Spleen (tissue), 11 donors: ENCODE data around the gene TTC34. TPM values are rescaled to one million over a fixed set of nuclear protein-coding genes. Genes with fewer than 3 reads are reported as not detected.
A peak's percentile ranks its signal among the peaks of the same experiment; 100 is the strongest.

Source experiments
- DNase-seq: peaks from one replicate; pipeline ENCODE4 v3.0.0-alpha.2; 2020
- H3K27ac ChIP-seq, 8 donors: fragments of 200-600 bp; sonication (generic) in 7 of 8; 1 replicate in 4 of 8; 2 replicates in 4 of 8; pipeline versions ENCODE4 v1.5.0 to v1.8.0; 2016 to 2021; ENCODE audit warnings: inconsistent platforms in 4 of 8, mild to moderate bottlenecking in 4 of 8, moderate library complexity in 1 of 8
- H3K27me3 ChIP-seq, 7 donors: fragments of 200-600 bp; sonication (generic) in 6 of 7; replicated peaks in 1 of 7; 1 replicate in 4 of 7; 2 replicates in 3 of 7; pipeline versions ENCODE4 v1.5.0 to v1.8.0; 2016 to 2021; ENCODE audit warnings: inconsistent platforms in 3 of 7, mild to moderate bottlenecking in 1 of 7
- H3K36me3 ChIP-seq, 6 donors: fragments of 200-600 bp; sonication (generic) in 5 of 6; 1 replicate in 4 of 6; 2 replicates in 2 of 6; pipeline versions ENCODE4 v1.5.0 to v1.8.0; 2016 to 2021; ENCODE audit warnings: inconsistent platforms in 2 of 6
- H3K4me1 ChIP-seq, 6 donors: fragments of 200-600 bp; sonication (generic) in 5 of 6; 1 replicate in 3 of 6; 2 replicates in 3 of 6; pipeline versions ENCODE4 v1.5.0 to v1.8.0; 2016 to 2021; ENCODE audit warnings: inconsistent platforms in 3 of 6
- H3K4me3 ChIP-seq, 8 donors: fragments of 200-600 bp; sonication (generic) in 7 of 8; 1 replicate in 4 of 8; 2 replicates in 4 of 8; pipeline versions ENCODE4 v1.5.0 to v1.8.0; 2016 to 2021; ENCODE audit warnings: inconsistent platforms in 4 of 8, mild to moderate bottlenecking in 4 of 8, moderate library complexity in 2 of 8
- H3K9me3 ChIP-seq, 8 donors: fragments of 200-600 bp; sonication (generic) in 7 of 8; 1 replicate in 4 of 8; 2 replicates in 4 of 8; pipeline versions ENCODE4 v1.5.0 to v1.8.0; 2016 to 2021; ENCODE audit warnings: inconsistent platforms in 4 of 8
- CTCF ChIP-seq, 11 experiments: fragments of 200-600 bp in 7 of 11; fragments of 450-650 bp in 4 of 11; sonication (generic) in 4 of 11; IDR thresholded peaks in 8 of 11; conservative IDR thresholded peaks in 3 of 11; 1 replicate in 7 of 11; 2 replicates in 4 of 11; pipeline versions ENCODE4 v1.4.0 to v1.8.0; 2016 to 2021; ENCODE audit warnings: antibody characterized with exemption in 11 of 11, inconsistent platforms in 4 of 11, mild to moderate bottlenecking in 1 of 11
- POLR2A ChIP-seq, 3 donors: fragments of 450-650 bp; IDR thresholded peaks; one replicate each; pipeline ENCODE4 v1.5.1; 2017; ENCODE audit warnings: antibody characterized with exemption in 3 of 3, mild to moderate bottlenecking in 1 of 3
- POLR2AphosphoS5 ChIP-seq, 3 donors: sonication (generic); formaldehyde crosslinking; IDR thresholded peaks; one replicate each; pipeline ENCODE4 v1.5.1; 2017; ENCODE audit warnings: antibody characterized with exemption in 3 of 3
- WGBS, 5 donors: extraction: QIAGEN DNeasy Blood & Tissue Kit in 3 of 5; methylation state at CpG; one replicate each; pipeline versions ENCODE4 v1.1.5 to v1.1.7; 2013 to 2018; 5-methylcytosine and 5-hydroxymethylcytosine counted together
- intact Hi-C: fragments of 100-400 bp; cut with DNase I; formaldehyde crosslinking; loops from one replicate; pipeline ENCODE4 v1.15.0; 2023; ENCODE audit warnings: low total_unique reads
- polyA plus RNA-seq, 3 donors: library from polyadenylated mRNA; stranded (reverse); fragments of 200-250 nt; gene quantifications; one replicate each; pipeline ENCODE4 v1.2.1, GENCODE V29; 2013
- total RNA-seq, 7 donors: library from RNA; depleted of rRNA in 3 of 7; stranded (reverse); fragments of >200 nt in 3 of 7; fragmentation: NEBNext Ultra II Directional in 4 of 7; extraction: Animal tissue kit (Norgen Biotek cat#: 25700) in 4 of 7; gene quantifications; one replicate each; pipeline versions ENCODE4 v1.1.0 to v1.2.1, GENCODE V29; 2016 to 2021
- donor health status: healthy with polysubstance abuse.
- donor health status: DM: no; HTN: no; CAD: no; lungs with moderate emphysema.
- donor health status: DM: no; HTN: no; CAD: no.
- donor health status: Bipolar disorder and iron deficiency.
- donor health status: healthy.
- donor health status: DM: no; HTN: no; CAD: no.
- donor health status: DM: yes; HTN: yes; CAD: no.

TTC34 gene
- total and polyA plus RNA-seq, 10 donors, result 0.09 to 2.8 (median 1.4) TPM

DNA sequence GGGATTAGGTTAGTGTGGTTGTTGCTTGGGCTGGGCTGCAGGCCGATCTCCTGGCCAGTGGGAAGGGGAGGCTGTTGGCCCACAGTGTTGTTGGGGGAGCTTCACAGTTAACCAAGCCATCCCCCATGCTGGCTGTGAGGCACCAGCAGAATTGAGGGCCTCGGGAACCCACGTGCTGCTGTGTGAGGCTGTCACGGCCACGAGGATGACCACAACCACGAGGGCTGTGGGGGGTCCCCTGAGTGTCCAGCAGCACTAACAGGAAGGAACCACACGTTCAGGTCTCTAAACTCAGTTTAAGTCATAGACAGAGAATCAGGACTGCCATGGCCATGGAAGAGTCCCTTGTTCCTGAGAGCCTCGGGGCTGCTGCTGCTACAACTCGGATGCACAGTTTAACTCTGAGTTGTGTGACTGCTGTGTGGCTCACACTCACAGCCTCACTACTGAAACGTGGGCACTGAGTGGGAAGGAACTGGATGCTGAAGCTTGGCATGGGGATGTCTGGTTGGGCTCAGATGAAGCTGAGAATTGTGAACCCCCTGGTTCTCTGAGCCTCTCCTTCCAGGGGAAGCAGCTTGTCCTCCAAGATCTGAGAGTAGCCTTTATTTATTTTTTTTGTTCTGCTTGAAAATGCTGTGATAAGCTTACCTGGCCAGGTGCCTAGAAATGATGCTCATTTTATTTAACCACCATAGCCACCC is 163.9 kb downstream of the TTC34 start:
- 58 to 74% (median 70%) methylated on average over 7 to 10 of the region's 10 CpGs for WGBS, 5 donors
- peaks cover 8 to 25% (median 14%) of the 10 kb centered on the region in 6 donors for H3K4me1 ChIP-seq
- peaks cover 0 to 15% (median 12%) of the 10 kb centered on the region in 8 donors for H3K9me3 ChIP-seq
- no peak overlapping the region for H3K27ac ChIP-seq
- intact Hi-C loops, result no loop called here
- H3K27me3 ChIP-seq, result peaks cover 0 to 44% (median 11%) of the 10 kb centered on the region in 7 donors
- no peaks in the 10 kb centered on the region for H3K36me3 ChIP-seq
- H3K4me3 ChIP-seq, result no peak overlapping the region
- TF ChIP-seq CTCF (IDR thresholded peaks at IDR 0.05 in 8 of 11, conservative IDR thresholded peaks at IDR 0.05 in 3 of 11) (no peak), POLR2AphosphoS5 (IDR thresholded peaks at IDR 0.05) (peak in 2 of 3 donors; percentile 26 to 35)
- no peak for DNase-seq

GRCh38 chr1:2636733-2637132 is 164.8 kb downstream of the TTC34 start:
- no peaks in the 10 kb centered on the region for H3K36me3 ChIP-seq
- H3K4me1 ChIP-seq, result peaks cover 2 to 17% (median 7%) of the 10 kb centered on the region in 6 donors
- H3K9me3 ChIP-seq, result peaks cover 0 to 15% (median 12%) of the 10 kb centered on the region in 8 donors
- no peak overlapping the region for H3K27ac ChIP-seq
- WGBS, 5 donors, result 86 to 95% (median 92%) methylated on average over 7 of the region's 7 CpGs
- H3K4me3 ChIP-seq, result no peak overlapping the region
- peaks cover 0 to 53% (median 17%) of the 10 kb centered on the region in 7 donors for H3K27me3 ChIP-seq
- TF ChIP-seq POLR2A (IDR thresholded peaks at IDR 0.05) (no peak), POLR2AphosphoS5 (IDR thresholded peaks at IDR 0.05) (no peak), CTCF (IDR thresholded peaks at IDR 0.05 in 8 of 11, conservative IDR thresholded peaks at IDR 0.05 in 3 of 11) (no peak)
- DNase-seq, result peak; percentile 62
- intact Hi-C loops, result no loop called here

DNA sequence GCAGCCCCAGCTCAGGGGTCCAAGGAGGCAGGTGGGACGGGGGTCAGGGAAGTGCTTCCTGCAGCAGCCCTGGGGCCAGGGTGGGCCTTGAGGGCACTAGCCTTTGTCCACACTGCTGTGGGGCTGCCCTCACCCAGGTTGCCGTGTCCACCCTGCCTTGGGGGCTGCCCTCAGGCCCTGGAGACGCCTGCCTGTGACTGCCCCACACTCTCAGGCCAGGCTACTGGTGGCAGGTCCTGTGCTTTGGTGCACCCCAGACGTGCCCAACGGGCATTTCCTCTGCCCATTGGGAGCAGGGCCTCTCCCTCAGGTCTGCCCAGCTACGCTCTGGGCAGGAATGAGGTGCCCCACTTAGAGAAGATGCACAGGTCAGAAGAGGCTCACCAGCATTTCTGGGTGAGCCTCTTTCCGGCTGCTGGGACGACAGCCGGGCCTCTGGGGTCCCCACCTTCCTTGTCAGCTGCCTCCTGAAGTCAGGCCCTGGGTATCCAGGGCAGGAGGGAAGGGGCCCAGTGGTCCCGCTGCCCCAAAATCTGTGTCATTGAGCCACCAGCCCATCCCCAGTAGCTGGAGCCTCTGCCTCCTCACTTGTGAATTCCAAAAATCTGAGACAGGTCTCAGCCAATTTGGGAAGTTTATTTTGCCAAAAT is 166.0 kb downstream of the TTC34 start:
- Histone ChIP-seq H3K27me3 (peaks cover 0 to 60% (median 17%) of the 10 kb centered on the region in 7 donors), H3K4me3 (no peak overlapping the region), H3K27ac (no peak overlapping the region), H3K9me3 (peaks cover 0 to 15% (median 12%) of the 10 kb centered on the region in 8 donors), H3K4me1 (peaks cover 0 to 7% (median under 1%) of the 10 kb centered on the region in 6 donors), H3K36me3 (no peaks in the 10 kb centered on the region)
- DNase-seq, result peak; percentile 64
- TF ChIP-seq CTCF (IDR thresholded peaks at IDR 0.05 in 8 of 11, conservative IDR thresholded peaks at IDR 0.05 in 3 of 11), result no peak
- TF ChIP-seq POLR2A (IDR thresholded peaks at IDR 0.05), result no peak
- TF ChIP-seq POLR2AphosphoS5 (IDR thresholded peaks at IDR 0.05), result peak in 1 of 3 donors; percentile 34
- intact Hi-C loops, result no loop called here
- 72 to 87% (median 83%) methylated on average over 8 to 10 of the region's 10 CpGs for WGBS, 5 donors

DNA sequence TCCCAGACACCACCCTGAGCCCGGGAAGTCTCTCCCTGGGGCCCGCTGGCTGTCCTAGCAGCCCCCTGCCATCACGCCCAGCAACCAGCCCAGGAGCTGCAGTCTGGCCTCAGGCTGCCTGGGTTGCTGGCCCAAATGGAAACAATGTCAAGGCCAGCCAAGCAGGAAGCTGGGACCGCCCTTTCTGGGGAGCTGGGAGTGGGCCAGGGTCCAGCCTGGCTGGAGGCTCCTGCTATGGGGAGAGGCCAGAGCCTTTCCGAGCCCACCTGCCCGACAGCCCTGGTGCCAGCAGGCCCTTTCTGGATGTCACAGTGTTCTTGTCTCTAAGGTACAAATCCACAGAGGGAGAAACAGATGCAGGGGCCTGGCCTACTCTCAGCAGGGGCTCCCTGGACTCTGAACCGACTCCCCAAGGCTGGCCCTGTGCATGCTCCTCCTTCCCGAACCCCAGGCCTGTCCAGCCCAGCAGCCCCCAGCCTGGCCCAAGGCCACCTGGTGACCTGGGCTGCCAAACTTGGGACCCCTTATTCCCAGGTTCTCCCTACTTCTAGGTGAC is 167.5 kb downstream of the TTC34 start:
- peaks cover 0 to 15% (median 12%) of the 10 kb centered on the region in 8 donors for H3K9me3 ChIP-seq
- WGBS, 5 donors, result 66 to 87% (median 69%) methylated on average over 6 to 8 of the region's 8 CpGs
- intact Hi-C loops, result no loop called here
- H3K27me3 ChIP-seq, result peaks cover 0 to 73% (median 23%) of the 10 kb centered on the region in 7 donors
- peaks cover 0 to 8% (median 1%) of the 10 kb centered on the region in 6 donors for H3K4me1 ChIP-seq
- peak; percentile 69 for DNase-seq
- TF ChIP-seq POLR2AphosphoS5 (IDR thresholded peaks at IDR 0.05), result no peak
- TF ChIP-seq CTCF (IDR thresholded peaks at IDR 0.05 in 8 of 11, conservative IDR thresholded peaks at IDR 0.05 in 3 of 11), result no peak
- TF ChIP-seq POLR2A (IDR thresholded peaks at IDR 0.05), result no peak
- H3K4me3 ChIP-seq, result no peak overlapping the region
- H3K27ac ChIP-seq, result no peak overlapping the region
- no peaks in the 10 kb centered on the region for H3K36me3 ChIP-seq
